IPS-18c (cell line): ENCODE data around the gene NCAM1.

Experiments used
- H3K4me3 ChIP-seq: 2 replicates; pipeline ENCODE4 v1.7.0; 2013; ENCODE audit warnings: low read depth, mild to moderate bottlenecking, low read length, moderate library complexity; ENCODE audit not compliant: insufficient read depth
- H3K9me3 ChIP-seq: one replicate; pipeline ENCODE4 v1.6.1; 2013; ENCODE audit warnings: mild to moderate bottlenecking, low read length, moderate library complexity; ENCODE audit not compliant: control insufficient read depth, insufficient read depth

The NCAM1 gene

GRCh38 chr11:113103932-113104690 lies 142.9 kb downstream of the NCAM1 start:
- Histone ChIP-seq H3K4me3 (no peak overlapping the region), H3K9me3 (no peaks in the 10 kb centered on the region)

DNA sequence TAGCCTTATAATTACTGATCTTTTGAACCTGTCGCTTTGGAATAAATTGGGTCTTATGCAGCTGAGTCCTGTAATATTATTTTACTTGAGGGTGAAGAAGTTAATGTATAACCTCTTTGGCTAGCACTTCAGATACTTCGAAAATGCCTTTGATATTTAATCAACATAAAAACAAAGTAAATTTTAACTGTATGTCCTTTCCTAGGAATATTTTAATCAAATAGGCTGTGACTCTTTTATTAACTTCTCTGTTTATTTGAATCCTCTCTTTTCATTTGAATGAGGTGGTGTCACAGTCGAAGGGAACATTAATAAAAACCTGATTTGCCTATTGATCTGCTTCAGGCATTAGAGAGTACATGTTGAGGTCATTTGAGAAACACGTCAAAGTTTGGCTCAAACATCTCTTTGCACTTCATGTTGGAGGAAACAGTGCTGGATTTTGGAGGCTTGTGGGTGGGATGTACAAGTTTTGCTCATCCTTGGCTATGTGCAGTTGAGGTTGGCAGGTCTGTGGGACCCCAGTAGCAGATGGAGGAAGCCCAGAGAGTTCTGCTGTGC lies 143.6 kb downstream of the NCAM1 start:
- H3K9me3 ChIP-seq, result no peaks in the 10 kb centered on the region

DNA sequence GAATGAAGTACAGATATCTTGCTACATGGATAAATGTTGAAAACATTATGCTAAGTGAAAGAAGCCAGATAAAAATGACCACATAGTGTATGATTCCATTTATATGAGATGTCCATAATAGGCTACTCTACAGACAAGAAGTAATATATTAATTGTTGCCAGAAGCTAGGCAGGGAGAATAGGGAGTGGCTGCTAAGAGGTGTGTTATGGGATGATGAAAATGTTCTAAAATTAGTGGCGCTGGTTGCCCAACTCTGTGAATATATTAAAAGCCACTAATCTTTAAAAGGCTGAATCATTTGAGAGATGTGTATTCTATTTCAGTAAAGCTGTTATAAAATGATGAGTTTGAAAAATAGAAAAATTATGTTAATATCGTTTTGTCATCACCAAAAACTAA lies 144.4 kb downstream of the NCAM1 start:
- no peaks in the 10 kb centered on the region for H3K9me3 ChIP-seq
- no peak overlapping the region for H3K4me3 ChIP-seq

More for the DNA sequence above, 143.6 kb downstream of the NCAM1 start:
- H3K4me3 ChIP-seq, result no peak overlapping the region

DNA sequence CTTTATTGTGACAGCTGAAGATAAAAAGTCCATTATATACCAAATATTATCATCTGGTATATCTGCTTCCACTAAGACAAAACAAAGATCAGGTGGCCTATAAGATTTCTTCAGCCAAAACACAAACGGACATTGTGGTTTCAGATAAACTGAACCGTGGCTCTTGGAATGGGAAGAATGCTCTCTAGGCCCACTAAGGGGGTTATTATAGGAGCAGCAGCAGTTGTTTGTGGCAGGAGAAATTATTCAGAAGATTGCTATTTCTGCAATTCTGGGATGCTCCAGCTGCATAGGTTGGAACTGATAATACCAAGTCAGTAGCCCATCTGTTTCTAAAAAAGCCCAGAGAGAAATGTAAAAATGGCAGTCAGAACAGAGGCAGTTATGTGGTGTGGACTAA lies 145.3 kb downstream of the NCAM1 start:
- Histone ChIP-seq H3K9me3 (no peaks in the 10 kb centered on the region), H3K4me3 (no peak overlapping the region)

GRCh38 chr11:113110046-113110445 lies 148.8 kb downstream of the NCAM1 start:
- no peak overlapping the region for H3K4me3 ChIP-seq
- H3K9me3 ChIP-seq, result no peaks in the 10 kb centered on the region

DNA sequence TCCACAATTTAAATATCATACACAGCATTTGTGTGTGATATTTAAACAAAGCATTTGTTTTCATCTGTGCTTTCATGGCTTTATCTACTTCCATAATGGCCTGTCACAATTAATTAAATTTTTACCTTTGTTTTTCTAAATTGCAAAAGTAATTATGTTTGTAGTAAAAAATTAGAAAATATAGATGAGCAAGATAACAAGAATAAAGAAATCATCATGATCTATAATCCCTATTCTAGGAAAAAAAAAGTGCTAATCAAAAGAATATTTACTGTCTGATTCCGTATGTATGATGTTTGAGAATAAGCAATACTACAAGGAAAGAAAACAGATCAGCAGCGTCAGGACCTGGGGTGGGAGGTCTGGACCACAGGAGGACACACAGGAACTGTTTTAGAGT lies 149.9 kb downstream of the NCAM1 start:
- Histone ChIP-seq H3K9me3 (no peaks in the 10 kb centered on the region), H3K4me3 (no peak overlapping the region)

- Histone ChIP-seq H3K4me3 (no peak overlapping the region), H3K9me3 (no peaks in the 10 kb centered on the region)
These were observed 151.1 kb downstream of the NCAM1 start for GRCh38 chr11:113112307-113112706.

DNA sequence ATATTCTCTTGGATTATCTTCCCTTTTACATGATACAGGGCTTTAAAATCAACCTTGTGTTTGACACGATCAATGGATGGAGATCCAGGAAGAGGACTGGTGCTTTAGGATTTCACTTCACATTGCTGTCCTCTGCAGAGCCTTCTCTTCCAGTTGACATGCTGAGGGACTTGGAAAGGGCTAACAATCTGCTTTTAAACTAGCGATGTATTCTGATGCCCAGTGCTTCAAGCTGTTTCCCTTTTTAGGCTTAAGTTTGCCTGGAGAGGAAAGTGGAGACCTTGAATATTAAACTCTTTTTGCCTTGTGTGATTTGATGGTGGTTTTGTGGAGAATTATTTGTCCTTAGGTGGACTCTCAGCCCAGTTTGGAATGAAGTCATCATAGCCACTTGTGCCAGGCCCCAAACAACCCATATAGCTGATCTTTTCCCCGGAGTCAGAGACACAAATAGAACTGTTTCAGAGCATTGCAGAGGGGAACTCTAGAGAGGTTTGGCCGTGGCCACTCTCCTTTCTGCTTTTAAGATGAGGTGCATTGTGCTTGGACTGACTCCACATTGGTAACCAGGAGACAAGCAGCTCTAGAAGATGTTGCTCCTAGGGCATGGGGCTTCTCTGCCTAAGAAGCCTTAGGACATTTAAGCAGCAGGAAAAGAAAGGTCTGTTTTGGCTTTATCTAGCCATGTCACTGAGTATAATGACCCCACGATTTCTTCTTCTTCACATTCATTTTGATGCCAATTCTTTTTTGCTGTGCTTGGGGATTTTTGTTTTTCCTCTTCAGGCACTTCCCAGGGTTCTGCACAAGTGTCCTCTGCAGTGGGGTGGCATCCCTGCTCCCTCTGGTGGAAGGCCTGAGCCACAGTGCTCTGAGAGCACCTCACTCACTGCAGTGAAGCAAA lies 152.8 kb downstream of the NCAM1 start:
- no peak overlapping the region for H3K4me3 ChIP-seq
- no peaks in the 10 kb centered on the region for H3K9me3 ChIP-seq

DNA sequence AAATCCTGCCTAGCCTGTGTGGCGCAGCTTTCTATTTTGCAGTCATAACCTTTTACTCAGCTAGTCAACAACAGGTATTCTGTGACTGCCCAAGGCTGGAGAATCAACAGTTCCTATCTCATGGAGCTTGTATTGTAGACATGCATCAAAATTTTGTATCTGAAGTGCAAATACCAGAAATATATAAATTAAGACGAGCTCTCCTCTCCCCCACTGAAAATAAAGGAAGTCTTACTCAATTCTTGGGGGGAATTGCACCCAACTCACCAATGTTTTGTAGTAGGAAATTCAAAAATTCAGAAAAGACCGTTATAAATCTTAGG lies 153.4 kb downstream of the NCAM1 start:
- H3K9me3 ChIP-seq, result no peaks in the 10 kb centered on the region
- no peak overlapping the region for H3K4me3 ChIP-seq

DNA sequence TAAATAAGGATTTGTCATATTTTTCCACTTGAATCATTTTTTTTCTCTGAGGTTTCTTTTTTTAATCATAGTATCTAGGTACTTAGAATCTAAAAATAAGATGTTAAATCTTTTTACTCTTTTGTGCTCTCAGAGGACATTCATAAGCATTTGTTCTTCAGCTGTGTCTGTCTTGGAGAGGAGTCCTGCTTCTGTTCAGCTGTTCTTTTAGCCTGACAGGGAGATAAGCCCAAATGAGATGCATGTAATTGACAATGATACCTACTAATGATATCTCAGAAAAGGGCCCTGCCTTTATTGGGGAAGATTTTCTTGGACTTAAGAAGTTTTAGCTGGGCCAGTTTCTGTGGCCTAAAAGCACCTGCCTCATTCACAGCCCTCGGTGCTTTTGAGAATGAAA lies 156.9 kb downstream of the NCAM1 start:
- H3K9me3 ChIP-seq, result no peaks in the 10 kb centered on the region
- no peak overlapping the region for H3K4me3 ChIP-seq

- H3K9me3 ChIP-seq, result no peaks in the 10 kb centered on the region
- H3K4me3 ChIP-seq, result no peak overlapping the region
These were observed 157.9 kb downstream of the NCAM1 start for GRCh38 chr11:113119074-113119473.

DNA sequence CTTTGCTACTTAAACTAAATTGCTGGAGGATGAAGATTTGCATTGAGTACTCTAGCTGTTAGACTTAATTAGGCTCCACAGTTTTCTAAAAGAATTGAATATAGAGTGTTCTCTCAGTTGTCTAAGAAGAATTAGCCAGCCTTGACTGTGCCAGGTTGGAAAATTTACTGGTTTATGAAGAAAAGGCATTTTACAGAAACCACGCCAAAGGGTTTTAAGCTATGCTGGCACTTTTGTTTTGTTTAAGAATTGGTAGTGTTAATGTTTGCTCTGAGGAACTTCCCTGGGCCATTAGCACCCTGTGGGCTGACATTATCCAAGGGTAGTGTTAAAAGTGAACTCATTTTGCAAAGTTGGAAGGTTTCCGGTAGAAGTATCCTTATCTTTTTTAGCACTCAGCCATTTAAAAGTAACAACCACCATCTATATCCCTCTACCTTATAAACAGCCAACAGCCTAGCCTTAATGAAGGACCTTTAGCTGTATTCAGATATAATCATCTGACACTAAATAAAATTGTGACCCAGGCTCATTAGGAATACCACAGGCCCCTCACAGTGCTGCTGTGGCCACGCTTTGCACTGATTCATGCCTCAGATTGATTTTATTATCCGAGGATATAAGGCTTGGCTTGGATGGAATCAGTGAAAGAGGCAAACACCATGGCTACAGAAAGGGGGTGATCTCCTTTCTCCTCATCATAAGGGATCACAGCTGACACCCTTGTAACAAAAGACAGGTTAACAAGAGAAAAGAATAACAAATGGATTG lies 158.9 kb downstream of the NCAM1 start:
- Histone ChIP-seq H3K9me3 (no peaks in the 10 kb centered on the region), H3K4me3 (no peak overlapping the region)

DNA sequence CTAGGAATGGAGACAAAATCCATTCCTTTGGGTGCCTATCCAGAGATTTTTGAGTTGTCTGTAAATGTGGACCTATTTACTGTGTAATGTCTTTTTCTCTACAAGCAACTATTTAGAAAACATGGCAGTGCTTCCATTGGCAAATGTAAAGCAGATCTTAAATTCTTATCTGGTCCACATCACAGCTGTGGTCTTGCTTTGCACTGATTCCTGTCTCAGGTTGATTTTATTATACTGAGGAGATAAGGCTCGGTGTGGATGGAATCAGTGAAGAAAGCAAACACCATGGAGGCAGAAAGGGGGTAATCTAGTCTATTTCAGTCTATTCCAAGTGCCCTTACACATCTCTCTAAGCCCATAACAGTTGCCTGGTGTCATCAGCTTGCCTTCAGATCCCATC lies 160.5 kb downstream of the NCAM1 start:
- Histone ChIP-seq H3K9me3 (no peaks in the 10 kb centered on the region), H3K4me3 (no peak overlapping the region)

DNA sequence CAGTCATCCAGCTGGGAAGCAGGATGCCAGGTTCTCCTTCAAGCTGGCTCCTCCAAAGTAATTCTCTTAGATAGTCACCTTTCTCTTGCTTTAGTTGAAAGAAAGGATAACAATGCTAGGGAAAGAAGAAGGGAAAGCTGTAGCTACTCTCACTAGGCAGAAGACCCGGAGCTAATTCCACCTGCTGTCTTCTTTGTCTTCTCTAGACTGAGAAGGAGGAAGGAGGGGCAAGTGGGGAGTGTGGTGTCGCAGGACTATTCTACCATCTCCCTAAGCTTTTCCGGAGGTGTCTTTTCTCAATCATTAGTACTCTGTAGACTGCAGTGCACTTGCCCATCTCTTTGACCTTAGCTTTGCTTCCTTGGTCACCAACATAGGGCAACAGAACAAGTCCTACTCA lies 162.8 kb downstream of the NCAM1 start:
- Histone ChIP-seq H3K4me3 (no peak overlapping the region), H3K9me3 (no peaks in the 10 kb centered on the region)

DNA sequence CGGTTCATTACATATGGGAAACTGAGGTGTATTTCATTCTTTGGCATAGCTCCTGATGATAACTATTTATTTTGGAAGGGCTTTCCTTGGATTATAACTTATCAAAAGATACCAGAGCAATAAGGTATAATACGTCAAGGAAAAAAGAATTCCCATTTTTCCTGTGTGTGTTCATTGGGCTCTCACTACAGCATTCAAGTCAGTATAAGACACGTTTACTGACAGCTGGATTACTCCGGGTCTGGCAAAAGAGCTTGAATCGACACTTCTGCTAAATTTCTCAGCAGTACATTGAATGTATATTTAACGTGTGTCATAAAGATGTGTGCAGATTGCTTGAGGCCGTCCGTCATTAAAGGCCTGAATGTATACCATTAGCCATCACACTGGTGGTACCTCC lies 163.4 kb downstream of the NCAM1 start:
- H3K9me3 ChIP-seq, result no peaks in the 10 kb centered on the region
- H3K4me3 ChIP-seq, result no peak overlapping the region

GRCh38 chr11:113129261-113129992 lies 168.2 kb downstream of the NCAM1 start:
- Histone ChIP-seq H3K4me3 (no peak overlapping the region), H3K9me3 (no peaks in the 10 kb centered on the region)
